GM12874 (cell line): Measurements from ENCODE around the gene FRY.

Experiments
- CTCF ChIP-seq: IDR thresholded peaks from 2 replicates; pipeline ENCODE4 v1.5.1; 2011; ENCODE audit warnings: low read depth, mild to moderate bottlenecking, control low read depth, low read length, moderate library complexity; ENCODE audit not compliant: insufficient read depth

The FRY gene

DNA sequence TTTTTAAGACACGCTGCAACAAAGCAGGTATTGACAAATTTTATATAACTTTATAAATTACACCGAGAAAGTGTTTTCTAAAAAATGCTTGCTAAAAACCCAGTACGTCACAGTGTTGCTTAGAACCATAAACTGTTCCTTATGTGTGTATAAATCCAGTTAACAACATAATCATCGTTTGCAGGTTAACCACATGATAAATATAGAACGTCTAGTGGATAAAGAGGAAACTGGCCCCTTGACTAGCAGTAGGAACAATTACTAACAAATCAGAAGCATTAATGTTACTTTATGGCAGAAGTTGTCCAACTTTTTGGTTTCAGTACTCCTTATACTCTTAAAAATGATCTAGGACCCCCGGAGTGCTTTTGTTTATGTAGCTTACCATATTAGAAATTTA, 284.9 kb downstream of the FRY start:
- TF ChIP-seq CTCF, result no peak

DNA sequence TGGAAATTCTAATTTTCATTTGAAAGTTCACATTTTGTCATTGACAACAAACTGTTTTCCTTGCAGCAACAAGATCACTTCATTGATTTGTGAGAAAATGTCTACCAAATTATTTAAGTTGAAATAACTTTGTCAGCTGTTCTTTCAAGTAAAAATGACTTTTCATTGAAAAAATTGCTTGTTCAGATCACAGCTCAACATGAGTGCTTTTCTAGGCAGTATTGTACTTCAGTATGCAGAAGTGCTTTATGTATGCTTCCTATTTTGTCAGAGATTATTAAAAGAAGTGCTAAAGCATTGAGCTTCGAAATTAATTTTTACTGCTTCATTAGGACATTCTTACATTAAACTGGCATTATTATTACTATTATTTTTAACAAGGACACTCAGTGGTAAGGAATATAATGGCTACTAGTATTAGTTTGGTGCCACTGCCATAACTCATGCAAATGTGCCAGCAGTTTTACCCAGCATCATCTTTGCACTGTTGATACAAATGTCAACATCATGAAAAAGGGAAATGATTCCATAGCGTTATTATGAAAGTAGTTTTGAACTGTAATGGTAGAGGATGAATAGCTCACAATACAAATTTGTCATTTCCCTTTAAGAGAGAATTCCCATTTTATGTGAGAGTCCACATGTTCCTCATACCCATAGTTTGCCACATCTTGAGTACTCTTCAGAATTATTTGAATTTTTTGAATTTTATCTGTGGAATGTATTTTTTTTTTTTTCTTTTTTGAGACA, 286.3 kb downstream of the FRY start:
- no peak for TF ChIP-seq CTCF

GRCh38 chr13:32320528-32320927, 289.0 kb downstream of the FRY start:
- TF ChIP-seq CTCF, result no peak

GRCh38 chr13:32323912-32324311, 292.3 kb downstream of the FRY start:
- TF ChIP-seq CTCF, result no peak

GRCh38 chr13:32330441-32330840, 298.9 kb downstream of the FRY start:
- no peak for TF ChIP-seq CTCF

GRCh38 chr13:32334671-32335070, 303.1 kb downstream of the FRY start:
- no peak for TF ChIP-seq CTCF

- no peak for TF ChIP-seq CTCF
Measured at GRCh38 chr13:32340914-32341313, 309.3 kb downstream of the FRY start.
